Fibroblast of lung (primary cell): Measurements from ENCODE around the gene ZNF860.

Experiments used
- CTCF ChIP-seq, 2 donors: IDR thresholded peaks in 1 of 2; conservative IDR thresholded peaks in 1 of 2; 1 replicate in 1 of 2; 2 replicates in 1 of 2; pipeline ENCODE4 v1.5.1; 2011 to 2012; ENCODE audit warnings: low read length in 2 of 2, control low read depth in 1 of 2, inconsistent platforms in 1 of 2, low read depth in 1 of 2, mild to moderate bottlenecking in 1 of 2
- EZH2 ChIP-seq: IDR thresholded peaks from 2 replicates; pipeline ENCODE4 v1.5.1; 2012; ENCODE audit warnings: low read length, control low read depth, mild to moderate bottlenecking; ENCODE audit errors: missing control alignments

GRCh38 chr3:31985831-31986230 lies 4.3 kb downstream of the ZNF860 start:
- TF ChIP-seq CTCF (conservative IDR thresholded peaks at IDR 0.05 in 1 of 2, IDR thresholded peaks at IDR 0.05 in 1 of 2; ENCODE audit: low read depth in 1 of 2, low read length in 2 of 2) (no peak), EZH2 (no peak)
